GM18526 (cell line): Measurements from ENCODE around the gene PLAAT5.

ENCODE experiments used
- POLR2A ChIP-seq: IDR thresholded peaks from 3 replicates; pipeline ENCODE4 v1.6.1; 2011; ENCODE audit not compliant: insufficient read length; ENCODE audit errors: extremely low read depth

The PLAAT5 gene

GRCh38 chr11:63493127-63493526 is 2.2 kb upstream of the PLAAT5 start:
- TF ChIP-seq POLR2A: no peak

GRCh38 chr11:63492441-63492840 is 1.5 kb upstream of the PLAAT5 start:
- no peak for TF ChIP-seq POLR2A

- no peak for TF ChIP-seq POLR2A
Measured at GRCh38 chr11:63491636-63492372, 837 bp upstream of the PLAAT5 start.

GRCh38 chr11:63491240-63491587 is 247 bp upstream of the PLAAT5 start:
- no peak for TF ChIP-seq POLR2A

GRCh38 chr11:63489879-63490278 is 1.1 kb downstream of the PLAAT5 start:
- no peak for TF ChIP-seq POLR2A

- TF ChIP-seq POLR2A: no peak
Measured at GRCh38 chr11:63488789-63489188, 2.2 kb downstream of the PLAAT5 start.

GRCh38 chr11:63485777-63486176 is 5.2 kb downstream of the PLAAT5 start:
- TF ChIP-seq POLR2A: no peak

GRCh38 chr11:63480039-63480438 is 10.9 kb downstream of the PLAAT5 start:
- TF ChIP-seq POLR2A: no peak

GRCh38 chr11:63478896-63479295 is 12.1 kb downstream of the PLAAT5 start:
- no peak for TF ChIP-seq POLR2A

GRCh38 chr11:63476618-63477017 is 14.3 kb downstream of the PLAAT5 start:
- TF ChIP-seq POLR2A: no peak

- TF ChIP-seq POLR2A: no peak
Measured at GRCh38 chr11:63472372-63472771, 18.6 kb downstream of the PLAAT5 start.

GRCh38 chr11:63470311-63470710 is 20.7 kb downstream of the PLAAT5 start:
- TF ChIP-seq POLR2A: no peak

GRCh38 chr11:63462137-63462536 is 28.8 kb downstream of the PLAAT5 start:
- TF ChIP-seq POLR2A: no peak

GRCh38 chr11:63459586-63459985 is 31.4 kb downstream of the PLAAT5 start:
- no peak for TF ChIP-seq POLR2A

GRCh38 chr11:63448646-63449045 is 42.3 kb downstream of the PLAAT5 start:
- TF ChIP-seq POLR2A: no peak

GRCh38 chr11:63445720-63446119 is 45.2 kb downstream of the PLAAT5 start:
- no peak for TF ChIP-seq POLR2A

GRCh38 chr11:63445118-63445517 is 45.8 kb downstream of the PLAAT5 start:
- TF ChIP-seq POLR2A: no peak

GRCh38 chr11:63444160-63444559 is 46.8 kb downstream of the PLAAT5 start:
- no peak for TF ChIP-seq POLR2A

GRCh38 chr11:63443714-63444113 is 47.3 kb downstream of the PLAAT5 start:
- TF ChIP-seq POLR2A: no peak
